SK-N-MC (cell line): ENCODE results near the gene CYTH2.
"Not testable (repeated sequence)": the region's sequence is repeated elsewhere in the genome, so short reads cannot be mapped to it uniquely, and the experiment has no call there.

Experiments
- DNase-seq: peaks from one replicate; pipeline ENCODE4 v3.0.0-alpha.2; 2011; ENCODE audit warnings: low read depth, low spot score
- H3K27ac ChIP-seq: fragments of 200-600 bp; sonication (generic); 2 replicates; pipeline ENCODE4 v1.5.1; 2016; ENCODE audit warnings: mixed run types
- H3K36me3 ChIP-seq: fragments of 200-600 bp; sonication (generic); 2 replicates; pipeline ENCODE4 v1.6.1; 2017; ENCODE audit warnings: antibody characterized with exemption, low read length, mixed read lengths; ENCODE audit not compliant: insufficient read depth
- H3K4me3 ChIP-seq: fragments of 200-600 bp; sonication (generic); 2 replicates; pipeline ENCODE4 v1.5.1; 2016
- H3K9ac ChIP-seq: fragments of 200-600 bp; sonication (generic); 2 replicates; pipeline ENCODE4 v1.8.0; 2017; ENCODE audit warnings: mixed run types, mixed read lengths; ENCODE audit not compliant: insufficient read length
- H3K9me3 ChIP-seq: fragments of 200-600 bp; sonication (generic); 2 replicates; pipeline ENCODE4 v1.6.1; 2017; ENCODE audit warnings: low read depth, mild to moderate bottlenecking, antibody characterized with exemption, low read length, moderate library complexity, mixed read lengths
- EZH2 ChIP-seq: fragments of 200-600 bp; sonication (generic); IDR thresholded peaks from one replicate; pipeline ENCODE4 v1.6.1; 2017; ENCODE audit warnings: antibody characterized with exemption
- FOXP2 ChIP-seq: optimal IDR thresholded peaks from 2 replicates; pipeline ENCODE3; 2011; ENCODE audit warnings: mild to moderate bottlenecking, moderate library complexity; ENCODE audit not compliant: insufficient read depth; ENCODE audit errors: extremely low read length, control extremely low read depth
- POLR2AphosphoS5 ChIP-seq: IDR thresholded peaks from 2 replicates; pipeline ENCODE4 v1.6.1; 2012; ENCODE audit warnings: mild to moderate bottlenecking, low read depth, low read length, borderline replicate concordance

CYTH2 gene

DNA sequence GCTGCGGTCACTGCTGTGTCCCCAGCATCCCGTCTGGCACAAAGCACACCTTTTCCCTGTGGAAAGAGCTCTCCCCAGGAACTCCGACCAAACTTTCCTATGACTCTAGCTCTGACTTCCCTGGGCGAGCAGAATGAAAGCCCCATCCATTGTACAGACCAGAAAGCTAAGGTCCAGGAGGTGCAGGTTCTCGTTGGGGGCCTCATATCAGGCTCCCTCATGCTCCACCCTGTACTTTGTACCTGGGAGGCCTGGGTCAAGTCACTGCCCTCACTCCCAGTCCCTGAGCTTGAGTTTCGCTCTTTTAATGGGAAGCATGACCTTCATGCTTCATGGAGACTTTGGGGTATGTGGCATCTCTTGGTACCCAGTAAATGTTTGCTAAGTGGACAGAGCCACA, 18.4 kb downstream of the CYTH2 start:
- no peak overlapping the region for H3K9ac ChIP-seq
- H3K9me3 ChIP-seq = no peaks in the 10 kb centered on the region
- DNase-seq = no peak
- no peak overlapping the region for H3K27ac ChIP-seq
- H3K4me3 ChIP-seq = no peak overlapping the region
- TF ChIP-seq FOXP2 (no peak), EZH2 (no peak), POLR2AphosphoS5 (no peak)
- H3K36me3 ChIP-seq = no peaks in the 10 kb centered on the region

DNA sequence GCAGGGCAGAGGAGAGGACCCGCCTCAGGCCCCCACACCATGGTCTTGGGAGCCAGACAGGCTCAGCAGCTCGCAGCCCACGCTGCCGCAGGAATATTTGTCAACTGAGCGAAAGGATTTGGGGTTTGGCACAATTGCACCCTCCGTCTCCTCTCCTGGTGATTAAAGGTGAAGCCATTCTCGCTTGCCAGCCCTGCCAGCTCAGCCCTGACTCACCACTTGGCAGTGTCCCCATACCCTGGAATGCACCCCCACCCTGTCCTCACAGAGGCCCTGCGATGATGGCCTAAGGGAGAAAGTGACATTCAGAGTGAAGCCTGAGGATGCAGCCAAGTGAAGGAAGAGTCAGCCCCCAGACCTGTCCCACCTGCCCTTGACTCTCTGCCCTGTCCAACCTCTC, 18.8 kb downstream of the CYTH2 start:
- H3K27ac ChIP-seq = no peak overlapping the region
- no peaks in the 10 kb centered on the region for H3K36me3 ChIP-seq
- DNase-seq = no peak
- TF ChIP-seq EZH2 (no peak), POLR2AphosphoS5 (no peak), FOXP2 (no peak)
- H3K4me3 ChIP-seq = no peak overlapping the region
- no peak overlapping the region for H3K9ac ChIP-seq
- no peaks in the 10 kb centered on the region for H3K9me3 ChIP-seq

DNA sequence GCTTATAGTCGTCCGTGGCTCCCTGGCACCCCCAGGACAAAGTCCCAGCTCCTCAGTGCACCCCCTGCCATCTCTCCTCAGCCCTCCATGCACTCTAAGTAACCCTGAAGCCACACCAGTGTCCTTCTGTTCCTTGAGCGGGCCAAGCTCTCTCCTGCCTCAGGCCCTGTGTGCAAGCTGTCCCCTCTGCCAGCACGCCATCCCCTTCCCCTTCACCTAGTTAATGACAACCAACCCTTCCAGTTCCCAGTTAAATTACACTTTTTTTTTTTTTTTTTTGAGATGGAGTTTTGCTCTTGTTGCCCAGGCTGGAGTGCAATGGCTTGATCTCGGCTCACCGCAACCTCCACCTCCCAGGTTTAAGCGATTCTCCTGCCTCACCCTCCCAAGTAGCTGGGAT, 19.3 kb downstream of the CYTH2 start:
- not testable (repeated sequence) for H3K9me3 ChIP-seq, DNase-seq, H3K4me3 ChIP-seq, H3K9ac ChIP-seq, H3K27ac ChIP-seq, H3K36me3 ChIP-seq

DNA sequence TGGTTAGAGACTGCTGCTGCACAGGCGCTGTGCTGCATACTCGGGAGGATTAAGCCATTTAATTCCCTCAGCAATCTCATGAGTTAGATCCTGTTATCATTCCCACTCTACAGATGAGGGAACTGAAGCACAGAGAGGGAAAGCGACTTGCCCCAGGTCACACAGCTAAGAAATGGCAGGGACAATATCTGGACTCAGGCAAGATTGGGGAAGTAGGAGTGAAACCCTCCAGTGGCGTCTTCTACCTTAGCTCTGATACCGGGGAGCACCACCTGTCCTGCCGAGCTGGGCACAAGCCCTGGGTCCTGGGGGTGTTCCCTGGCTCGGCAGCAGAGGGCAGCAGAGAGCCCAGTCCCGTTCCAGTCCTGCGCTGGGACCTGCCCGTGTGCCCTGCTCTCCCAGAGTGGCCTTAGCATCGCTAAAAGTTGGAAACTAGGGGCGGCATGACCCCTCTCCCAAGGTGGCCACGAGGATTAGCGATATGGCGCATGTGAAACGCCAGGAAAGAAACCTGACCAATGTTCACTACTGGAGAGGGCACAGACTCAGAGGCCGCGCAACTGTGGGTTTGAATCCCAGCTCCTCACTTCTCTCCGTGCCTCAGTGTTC, 20.5 kb downstream of the CYTH2 start:
- Histone ChIP-seq H3K4me3 (no peak overlapping the region), H3K9ac (no peak overlapping the region), H3K27ac (no peak overlapping the region), H3K9me3 (no peaks in the 10 kb centered on the region), H3K36me3 (no peaks in the 10 kb centered on the region)
- DNase-seq = no peak
- no peak for TF ChIP-seq EZH2
- no peak for TF ChIP-seq FOXP2
- no peak for TF ChIP-seq POLR2AphosphoS5

DNA sequence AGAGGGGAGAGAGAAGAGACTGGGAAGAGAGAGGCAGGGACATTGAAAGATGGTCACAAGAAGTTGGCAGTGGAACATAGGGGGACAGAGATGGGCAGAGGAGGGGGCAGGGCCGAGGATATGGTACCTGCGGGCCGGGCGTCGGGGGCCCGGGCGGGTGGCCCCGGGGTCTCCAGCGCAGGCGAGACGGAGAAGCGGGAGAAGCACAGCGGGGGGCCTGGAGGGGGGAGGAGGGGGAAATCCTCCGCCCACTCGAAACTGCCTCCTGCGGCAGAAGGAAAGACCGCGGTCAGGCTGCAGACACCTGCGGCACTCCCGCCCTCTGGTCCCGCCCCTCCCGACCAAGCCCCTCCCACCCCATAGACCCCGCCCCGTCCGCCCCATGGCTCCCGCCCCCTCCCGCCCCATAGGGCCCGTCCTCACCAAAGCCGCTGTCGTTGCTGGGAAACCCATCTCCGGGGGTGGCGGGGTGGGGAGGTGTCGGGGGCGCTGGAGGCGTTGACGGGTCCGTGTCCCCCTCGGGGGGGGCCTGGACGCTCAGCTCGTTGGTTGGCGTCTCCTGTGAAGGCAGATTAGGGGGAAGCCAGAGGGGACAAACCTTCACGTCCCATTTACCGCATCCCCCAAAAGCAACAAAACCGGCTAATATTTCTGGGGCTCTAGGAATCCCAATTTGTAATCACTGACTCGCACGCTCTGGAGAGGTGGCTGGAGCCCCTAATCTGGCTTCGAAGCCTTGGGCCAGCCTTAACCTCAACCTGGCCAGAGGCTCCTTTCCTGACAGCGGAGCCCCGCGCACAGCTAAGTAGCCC, 22.0 kb downstream of the CYTH2 start:
- TF ChIP-seq FOXP2 = no peak
- TF ChIP-seq EZH2 = no peak
- Histone ChIP-seq H3K27ac (peak overlapping the region; percentile 46), H3K36me3 (no peaks in the 10 kb centered on the region), H3K9ac (no peak overlapping the region), H3K9me3 (no peaks in the 10 kb centered on the region), H3K4me3 (peak overlapping the region; percentile 56)
- DNase-seq = no peak

DNA sequence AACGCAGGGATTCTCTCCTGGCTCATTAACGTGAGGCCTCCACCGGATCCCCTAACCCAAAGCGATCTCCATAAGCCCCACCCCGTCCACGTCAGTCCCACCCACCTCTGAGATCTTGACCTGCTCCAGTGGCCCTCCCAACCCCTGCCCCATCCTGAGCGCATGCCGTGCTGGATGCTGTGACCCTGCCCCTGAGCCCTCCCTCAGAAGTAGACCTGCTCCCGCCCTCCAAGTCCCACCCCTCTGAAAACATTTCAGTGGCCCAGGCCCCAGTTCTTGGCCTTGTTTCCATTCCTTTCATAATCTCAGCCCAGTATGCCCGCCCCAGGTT, 22.6 kb downstream of the CYTH2 start:
- H3K36me3 ChIP-seq = no peaks in the 10 kb centered on the region
- peak overlapping the region; percentile 46 for H3K27ac ChIP-seq
- no peak overlapping the region for H3K9ac ChIP-seq
- DNase-seq = no peak
- H3K9me3 ChIP-seq = no peaks in the 10 kb centered on the region
- peak overlapping the region; percentile 54 for H3K4me3 ChIP-seq
- TF ChIP-seq FOXP2 (no peak), POLR2AphosphoS5 (no peak), EZH2 (no peak)

DNA sequence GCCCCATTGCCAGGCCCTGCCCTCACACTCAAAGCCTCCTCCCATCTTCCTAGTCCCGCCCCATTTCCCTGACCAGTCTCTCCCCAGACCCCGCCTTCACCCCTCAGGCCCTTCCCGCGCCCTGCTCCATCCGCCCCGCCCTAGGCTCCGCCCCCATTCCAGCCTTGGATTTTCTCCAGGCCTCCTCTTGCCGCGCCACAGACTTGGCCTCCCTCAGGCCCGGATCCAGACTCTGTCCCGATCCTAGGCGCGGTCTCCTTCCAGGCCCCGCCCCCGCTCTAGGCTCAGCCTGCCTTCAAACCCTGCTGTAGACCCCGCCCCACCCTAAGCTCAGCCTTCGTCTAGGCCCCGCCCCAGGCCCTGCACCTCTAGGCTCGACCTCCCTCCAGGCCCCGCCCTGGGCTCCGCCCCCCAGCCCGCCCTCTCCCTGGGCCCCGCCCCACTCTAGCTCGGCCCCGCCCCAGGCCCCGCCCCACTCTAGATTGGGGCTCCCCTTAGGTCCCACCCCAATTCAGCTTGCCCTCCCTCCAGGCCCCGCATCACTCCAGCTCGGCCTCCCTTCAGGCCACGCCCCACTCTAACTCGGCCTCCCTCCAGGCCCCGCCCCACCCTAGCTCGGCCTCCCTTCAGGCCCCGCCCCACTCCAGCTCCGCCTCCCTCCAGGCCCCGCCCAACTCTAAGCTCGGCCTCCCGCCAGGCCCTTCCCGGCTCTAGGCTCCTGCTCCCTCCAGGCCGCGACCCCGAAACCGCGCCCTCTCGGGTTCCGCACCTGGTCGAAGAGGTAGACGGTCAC, 24.0 kb downstream of the CYTH2 start:
- H3K4me3 ChIP-seq = peak overlapping the region; percentile 91

DNA sequence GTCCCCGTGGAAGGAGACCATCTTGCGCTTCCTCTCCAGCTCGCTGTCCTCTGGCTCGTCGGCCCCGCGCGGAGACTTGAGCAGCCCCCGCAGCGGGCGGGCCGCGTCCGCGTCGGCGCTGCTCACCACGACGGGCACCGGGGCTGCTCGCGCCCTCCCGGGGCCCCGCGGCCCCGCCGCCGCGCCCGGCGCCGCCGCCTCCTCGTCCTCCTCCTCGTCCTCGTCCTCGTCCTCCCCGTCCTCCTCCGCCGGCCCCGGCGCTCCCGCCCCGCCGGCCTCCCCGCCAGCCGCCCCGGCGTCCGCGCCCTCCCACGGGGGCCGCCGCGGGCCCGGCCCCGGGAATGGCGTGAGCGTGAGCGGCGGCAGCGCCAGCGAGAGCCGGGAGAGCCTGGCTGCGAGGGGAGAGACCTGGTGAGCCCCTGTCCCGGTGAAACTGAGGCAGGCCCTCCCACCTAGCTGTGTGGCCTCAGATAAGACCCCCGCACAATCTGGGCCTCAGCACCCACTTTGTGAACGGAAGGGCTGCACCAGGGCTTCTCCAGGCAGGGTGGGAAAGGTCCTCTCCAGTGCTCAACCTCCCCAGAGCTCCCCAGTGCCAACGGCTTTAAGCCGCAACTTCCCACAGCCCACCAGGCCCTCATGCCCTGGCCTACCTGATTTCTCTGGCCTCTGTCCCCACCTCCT, 24.7 kb downstream of the CYTH2 start:
- no peaks in the 10 kb centered on the region for H3K36me3 ChIP-seq
- peak overlapping the region; percentile 77 for H3K9ac ChIP-seq
- no peak overlapping the region; the same call in 1 of the 2 replicates for H3K27ac ChIP-seq
- no peak for TF ChIP-seq FOXP2
- TF ChIP-seq POLR2AphosphoS5 = no peak
- TF ChIP-seq EZH2 = no peak
- DNase-seq = no peak
- no peaks in the 10 kb centered on the region for H3K9me3 ChIP-seq
- peak overlapping the region; percentile 91 for H3K4me3 ChIP-seq

More for the DNA sequence above, 24.0 kb downstream of the CYTH2 start:
- peak; percentile 92 for DNase-seq
- Histone ChIP-seq H3K9ac (peak overlapping the region; percentile 77), H3K36me3 (no peaks in the 10 kb centered on the region), H3K27ac (peak overlapping the region; percentile 79), H3K9me3 (no peaks in the 10 kb centered on the region)
- TF ChIP-seq POLR2AphosphoS5 (peak; percentile 73), FOXP2 (no peak)

DNA sequence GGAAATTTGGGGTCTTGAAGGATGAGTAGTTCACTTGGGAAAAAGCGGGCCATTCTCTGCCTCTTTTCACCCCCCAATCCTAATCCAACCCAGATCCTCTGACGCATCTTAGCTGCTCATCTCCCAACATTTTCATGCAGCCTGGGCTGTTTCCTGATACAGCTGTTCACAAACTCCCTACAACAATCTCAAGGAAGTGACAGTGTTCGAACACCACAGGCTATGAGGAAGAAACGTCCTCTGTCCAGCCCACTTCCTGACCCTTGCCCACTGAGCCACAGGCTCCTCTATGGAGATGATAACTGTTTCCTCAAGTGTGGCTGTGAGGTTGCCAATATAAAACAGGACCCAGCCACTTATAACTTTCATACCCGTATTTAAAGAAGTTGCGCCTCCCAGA, 26.2 kb downstream of the CYTH2 start:
- no peak overlapping the region for H3K4me3 ChIP-seq
- TF ChIP-seq FOXP2 (no peak), EZH2 (no peak), POLR2AphosphoS5 (no peak)
- no peak for DNase-seq
- no peaks in the 10 kb centered on the region for H3K36me3 ChIP-seq
- H3K9ac ChIP-seq = no peak overlapping the region
- H3K27ac ChIP-seq = peak overlapping the region; percentile 60; the same call in 1 of the 2 replicates
- H3K9me3 ChIP-seq = no peaks in the 10 kb centered on the region
